NCI-H524 treated with DMSO at 0.1 percent for 48 hours (cell line): ENCODE results near the gene IRS4.

Experiments used
- DNase-seq: peaks from one replicate; lab custom pipeline; 2025; lab: John Stamatoyannopoulos, UW

Gene IRS4

DNA sequence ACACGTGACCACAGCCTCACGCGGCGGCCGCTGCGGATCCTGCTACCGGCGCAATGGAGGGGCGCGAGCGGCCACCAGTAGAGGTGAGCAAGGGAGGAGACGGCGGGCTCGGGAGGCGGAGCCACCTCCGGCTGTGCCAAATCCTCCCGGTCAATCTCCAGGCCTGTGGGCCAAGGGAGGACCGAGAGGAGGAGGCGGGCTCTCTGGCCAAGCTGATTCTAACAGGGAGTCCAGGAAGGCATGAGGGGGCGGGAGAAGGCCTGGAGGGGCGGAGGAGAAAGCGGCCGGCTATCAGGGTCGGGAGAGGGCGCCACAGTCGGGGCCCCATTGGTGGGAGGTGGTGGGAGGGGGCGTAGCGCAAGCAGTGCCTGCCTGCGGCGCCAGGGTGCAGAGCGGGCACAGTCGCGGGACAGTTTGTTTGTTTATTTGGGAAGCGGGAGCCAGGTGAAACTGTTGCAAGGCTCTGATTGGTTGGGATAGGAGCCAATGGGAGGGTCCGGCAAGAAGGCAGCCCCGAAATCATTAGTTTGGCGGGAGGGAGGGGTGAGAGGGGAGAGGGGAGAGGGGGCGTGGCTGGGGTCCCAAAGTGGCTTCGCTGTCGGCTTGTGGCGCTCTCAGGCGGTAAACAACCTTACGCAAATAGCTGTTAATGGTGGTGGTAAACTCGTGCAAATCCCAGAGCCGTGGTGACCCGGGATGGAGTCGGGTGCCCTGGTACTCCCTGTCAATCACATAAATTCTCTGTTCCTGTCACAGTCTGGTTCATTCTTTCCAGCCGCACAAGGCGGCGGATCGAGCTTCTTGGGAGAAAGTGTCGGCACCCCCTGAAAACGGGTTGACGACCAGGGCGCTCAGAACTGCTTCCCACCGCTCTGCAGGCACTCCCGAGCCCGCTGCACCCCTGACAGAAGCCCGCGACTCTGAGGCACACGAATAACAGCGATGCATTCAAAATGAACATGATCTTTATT lies at the start of gene IRS4:
TSS of gene IRS4 (minus strand) at position 55 of the 971 bp plus-strand sequence.
- DNase-seq = peak; percentile 46

DNA sequence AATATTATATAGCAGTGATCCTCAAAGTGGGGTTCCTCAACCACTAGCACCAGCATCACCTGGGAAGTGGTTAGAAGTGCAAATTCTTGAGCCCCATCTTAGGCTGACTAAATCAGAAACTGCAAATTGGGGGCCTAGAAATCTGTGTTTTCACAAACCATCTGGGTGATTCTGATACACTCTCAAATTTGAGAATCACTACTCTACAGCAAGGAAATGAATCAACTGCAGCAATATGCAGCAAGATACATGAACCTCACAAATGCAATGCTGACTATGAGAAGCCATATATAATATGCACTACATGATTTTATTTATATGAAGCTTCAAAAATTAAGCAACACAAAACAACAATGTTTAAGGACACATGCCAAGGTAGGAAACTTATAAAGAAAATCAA lies 36.2 kb upstream of the IRS4 start:
- DNase-seq = no peak

DNA sequence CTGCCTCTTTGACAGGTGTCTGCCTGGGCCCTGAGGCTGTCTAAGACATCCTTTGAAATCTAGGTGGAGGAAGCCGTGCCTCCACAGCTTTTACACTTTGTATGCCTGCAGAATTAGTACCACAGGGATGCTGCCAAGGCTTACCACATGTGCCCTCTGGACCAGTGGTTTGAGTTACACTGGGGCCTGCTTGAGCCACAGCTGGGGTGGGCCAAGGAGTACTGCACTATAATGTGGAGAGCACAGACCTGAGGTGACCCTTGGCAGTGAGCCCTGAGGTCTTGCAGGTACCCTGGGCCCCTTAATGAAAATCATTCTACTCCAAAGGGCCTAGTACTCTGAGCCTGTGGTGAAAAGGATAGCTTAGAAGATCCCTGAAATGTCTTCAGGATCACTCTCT lies 27.2 kb upstream of the IRS4 start:
- no peak for DNase-seq

DNA sequence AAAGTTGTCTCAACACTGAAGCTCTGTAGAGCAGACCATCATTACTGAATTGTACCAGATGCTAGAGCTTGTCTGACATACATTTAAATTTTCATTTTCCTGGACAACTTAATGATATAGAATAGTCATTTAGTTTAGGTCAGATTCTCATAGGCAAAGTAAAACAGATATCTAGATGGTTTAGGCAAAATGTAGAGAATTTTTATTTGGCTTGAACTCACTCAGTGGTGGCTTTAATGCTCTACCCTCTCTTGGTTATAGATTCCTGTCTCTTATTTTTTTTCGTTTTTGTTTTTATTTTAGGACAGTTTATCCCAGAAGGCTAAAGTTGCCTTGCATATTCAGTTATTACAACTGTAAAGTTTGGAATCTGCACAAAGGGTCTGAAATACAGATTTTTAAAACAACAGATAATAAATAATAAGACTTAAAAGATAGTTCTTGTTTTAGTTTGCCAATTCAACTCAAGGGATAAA lies 4.0 kb upstream of the IRS4 start:
- DNase-seq = no peak

DNA sequence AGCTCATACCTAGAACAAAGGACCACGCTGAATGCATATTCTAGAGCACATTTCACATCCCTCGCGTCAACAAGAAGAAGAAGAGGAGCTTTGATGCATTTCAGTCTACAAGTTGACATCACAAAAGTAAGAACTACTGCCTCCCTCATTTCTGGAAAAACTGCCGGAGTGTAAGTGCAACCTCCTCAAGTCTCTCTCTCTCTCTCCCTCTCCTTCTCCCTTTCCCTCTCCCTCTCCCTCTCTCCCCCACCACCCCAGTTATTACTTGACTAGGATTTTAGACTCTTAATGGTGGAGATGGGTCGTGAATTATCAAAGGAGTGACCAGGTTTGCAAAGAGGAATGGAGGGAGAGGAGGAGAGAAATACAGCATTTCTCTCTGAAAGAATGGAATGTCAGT lies 1.4 kb upstream of the IRS4 start:
- DNase-seq = no peak

DNA sequence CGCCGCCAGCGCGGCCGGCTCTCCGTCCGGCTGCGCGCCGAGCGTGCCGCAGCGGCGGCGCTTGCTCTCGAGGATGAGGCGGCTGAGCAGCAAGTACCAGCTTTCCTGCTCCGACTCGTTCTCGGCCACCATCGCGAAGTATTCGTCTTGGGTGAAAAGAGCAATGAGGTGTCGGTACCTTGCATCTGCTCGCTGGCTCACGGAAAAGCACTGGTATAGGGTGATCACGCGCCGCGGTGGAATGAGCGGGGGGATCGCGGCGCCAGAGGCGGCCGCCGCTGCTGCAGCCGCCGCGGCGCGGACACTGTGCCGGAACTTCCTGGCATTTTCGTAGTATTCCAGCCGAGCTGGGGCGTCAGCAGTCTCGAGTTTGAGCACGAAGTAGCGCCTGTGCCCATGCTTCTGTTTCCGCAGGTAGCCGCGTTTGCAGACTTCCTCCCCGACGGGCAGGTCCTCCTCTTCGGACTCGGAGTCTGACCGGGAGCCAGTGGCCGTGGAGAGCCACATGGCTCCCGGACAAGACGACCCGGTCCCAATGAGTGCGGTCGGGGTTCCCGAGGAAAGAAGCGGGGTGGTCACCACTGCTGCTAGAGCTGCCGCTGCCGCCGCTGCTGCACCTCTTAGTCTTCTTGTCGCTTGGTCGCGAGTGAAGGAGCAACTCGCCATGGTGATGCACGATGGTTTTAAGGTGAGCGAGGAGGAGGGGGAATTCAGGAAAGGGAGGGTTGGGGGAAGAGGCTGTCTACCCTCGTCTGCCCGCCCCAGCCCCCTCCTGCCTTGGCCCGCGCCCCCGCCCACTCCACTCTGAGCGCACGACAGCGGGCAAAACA lies 469 bp downstream of the IRS4 start:
- no peak for DNase-seq

DNA sequence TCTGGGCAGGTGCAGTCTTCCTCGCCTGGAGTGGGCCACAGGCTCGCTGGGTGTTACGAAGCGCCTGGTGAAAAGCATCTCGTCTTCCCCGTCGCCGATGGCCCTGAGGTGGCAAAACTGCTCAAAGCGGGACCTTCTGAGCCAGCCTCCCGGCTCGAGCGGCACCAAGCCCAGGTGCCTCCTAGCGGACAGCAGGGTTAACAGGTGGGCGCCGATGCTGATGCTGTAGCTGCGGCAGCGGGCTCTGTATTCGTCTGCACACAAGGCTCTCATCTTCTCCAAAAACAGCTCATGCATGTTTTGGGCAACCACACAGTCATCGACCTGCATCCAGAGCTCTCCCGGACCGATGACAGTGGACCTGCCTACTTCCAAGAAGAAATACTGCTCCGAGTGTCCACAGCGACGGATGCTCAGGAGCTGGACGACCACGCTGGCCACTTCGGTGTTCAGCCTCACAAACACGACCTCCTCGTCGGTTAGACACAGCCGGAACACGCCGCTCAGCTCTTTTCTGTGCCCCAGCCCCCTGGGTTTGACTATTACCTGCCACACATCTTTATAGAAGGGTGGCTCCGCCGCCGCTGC lies 1.2 kb downstream of the IRS4 start:
- DNase-seq = peak; percentile 16

DNA sequence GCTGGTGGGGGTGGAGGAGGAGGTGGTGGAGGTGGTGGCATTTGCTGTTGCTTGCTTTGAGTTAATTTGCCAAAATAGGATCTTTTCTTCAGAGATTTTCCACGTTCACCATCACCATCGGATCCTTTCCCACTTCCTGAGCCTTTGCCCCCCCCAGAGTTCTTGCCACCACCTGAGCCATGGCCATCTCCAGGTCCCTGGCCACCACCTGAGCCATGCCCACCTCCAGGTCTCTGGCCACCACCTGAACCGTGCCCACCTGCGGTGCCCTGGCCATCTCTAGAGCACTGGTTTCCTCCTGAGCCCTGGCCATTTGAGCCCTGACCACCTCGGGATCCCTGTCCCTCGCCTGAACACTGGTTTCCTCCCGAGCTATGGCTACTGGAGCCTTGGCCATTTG lies 1.9 kb downstream of the IRS4 start:
- DNase-seq = no peak

DNA sequence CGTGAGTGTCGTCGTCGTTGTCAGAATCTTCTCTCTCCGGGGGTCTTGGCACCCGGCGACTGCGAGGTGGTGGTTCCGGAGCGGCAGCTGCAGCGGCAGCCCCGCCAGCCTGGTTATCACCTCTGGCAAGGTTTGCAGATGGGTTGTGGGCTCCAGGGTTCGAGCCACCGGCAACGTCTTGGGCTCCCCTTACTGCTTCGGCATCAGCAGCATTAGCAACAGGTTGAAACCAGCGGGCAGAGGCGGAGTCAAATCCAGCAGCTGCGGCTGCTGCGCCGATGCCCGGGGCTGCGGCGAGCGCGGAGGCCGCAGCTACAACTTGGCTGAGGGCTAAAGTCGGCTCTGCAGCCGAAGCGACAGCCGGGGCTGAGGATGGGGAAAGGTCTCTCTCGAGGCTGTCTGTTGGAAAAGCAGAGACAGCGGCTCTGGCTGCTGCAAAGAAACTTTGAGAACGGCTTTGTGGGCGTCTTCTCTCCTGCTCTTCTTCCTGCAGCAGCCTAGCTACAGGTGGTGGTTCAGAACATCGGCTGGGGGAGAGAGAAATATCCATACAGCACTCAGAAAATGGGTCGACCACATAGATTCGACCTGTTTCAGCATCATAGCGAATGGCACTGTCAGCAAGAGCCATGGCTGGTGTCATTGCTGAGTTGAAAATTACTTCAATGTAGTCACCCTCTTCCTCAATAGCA lies 3.6 kb downstream of the IRS4 start:
- no peak for DNase-seq

DNA sequence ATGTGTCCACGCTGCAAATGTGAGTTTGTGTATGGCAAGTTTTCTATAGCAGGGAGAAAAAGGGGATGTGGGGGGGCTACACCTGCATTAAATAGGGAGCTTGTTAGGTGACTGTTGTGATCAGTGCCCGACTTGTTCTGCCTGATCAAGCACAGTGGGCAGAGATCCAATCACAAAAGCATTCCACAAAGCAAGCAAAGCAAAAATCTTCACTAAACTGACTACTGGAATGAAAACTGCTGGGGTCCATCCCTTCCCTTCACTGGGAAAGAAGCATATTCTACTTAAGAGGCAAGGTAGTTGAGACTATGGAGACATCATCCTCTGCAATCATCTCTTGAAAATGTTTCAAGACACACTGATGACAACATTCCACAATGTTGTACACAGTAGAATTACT lies 5.2 kb downstream of the IRS4 start:
- no peak for DNase-seq

DNA sequence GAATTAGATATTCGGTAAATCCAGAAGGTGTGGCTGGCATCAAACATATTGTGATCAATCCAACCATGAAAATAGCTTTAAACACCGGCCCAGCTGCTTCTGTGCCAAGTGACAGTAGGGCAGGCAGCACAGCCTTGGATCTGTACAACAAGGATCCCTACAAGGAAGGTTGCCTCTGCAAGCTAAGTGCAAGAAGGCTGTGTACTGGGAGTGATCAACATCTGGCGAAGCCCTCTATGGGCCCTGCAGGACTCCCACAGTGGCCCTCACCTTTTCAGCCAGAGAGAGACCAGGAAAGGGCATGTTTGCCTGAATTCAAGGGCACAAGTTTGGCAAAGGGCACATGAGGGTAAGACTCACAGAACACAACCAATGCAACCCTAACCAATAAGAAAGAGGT lies 9.6 kb downstream of the IRS4 start:
- DNase-seq = no peak

DNA sequence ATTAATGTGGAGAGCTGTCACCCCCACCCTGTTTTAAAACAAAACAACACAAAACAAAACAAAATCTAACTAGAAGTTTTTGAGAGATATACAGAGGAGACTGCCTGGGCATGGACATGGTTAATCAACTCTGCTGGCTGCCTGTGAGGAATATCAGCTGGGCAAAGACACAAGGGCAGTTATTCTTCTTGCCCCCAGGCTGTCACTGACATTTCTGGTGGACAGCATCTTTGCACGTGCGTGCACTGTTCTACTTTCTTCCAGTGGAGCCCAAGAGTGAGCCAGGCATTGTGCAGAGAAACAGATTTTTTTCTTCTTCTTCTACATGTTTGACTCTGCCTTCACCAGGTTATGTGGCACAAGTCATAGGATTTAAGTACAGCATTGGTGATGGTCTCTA lies 13.8 kb downstream of the IRS4 start:
- DNase-seq = no peak

DNA sequence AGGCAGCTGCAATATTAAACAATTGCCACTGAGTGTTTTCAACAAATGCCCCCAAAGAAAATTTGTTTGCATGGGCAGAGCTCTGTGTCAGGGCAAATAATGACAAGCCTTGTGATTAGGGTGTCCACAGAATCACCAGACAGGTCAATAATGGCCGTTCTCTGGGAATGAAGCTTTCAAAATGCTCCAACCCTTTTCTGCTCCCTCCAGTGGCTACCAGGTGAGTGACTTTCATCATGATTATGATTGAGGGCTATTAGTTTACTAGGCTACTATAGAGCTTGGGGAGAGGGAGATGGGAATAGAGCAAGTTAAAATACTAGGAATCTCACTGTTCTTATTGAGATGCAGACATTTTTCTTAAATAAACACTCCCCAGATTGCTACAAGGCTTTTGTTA lies 23.5 kb downstream of the IRS4 start:
- no peak for DNase-seq

DNA sequence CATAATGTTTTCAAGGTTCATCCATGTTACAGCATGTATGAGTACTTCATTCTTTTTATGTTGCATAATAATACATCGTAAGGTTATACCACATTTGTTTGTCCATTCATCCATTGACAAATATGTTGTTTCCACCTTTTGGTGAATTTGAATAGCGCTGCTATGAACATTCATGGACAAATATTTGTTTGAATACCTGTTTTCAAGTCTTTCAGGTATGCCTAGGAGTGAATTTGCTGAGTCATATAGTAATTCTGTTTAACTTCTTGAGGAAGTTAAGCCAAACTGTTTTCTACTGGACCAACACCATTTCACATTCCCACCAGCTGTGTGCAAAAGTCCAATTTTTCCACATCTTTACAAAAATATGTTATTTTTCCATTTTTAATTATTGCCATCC lies 31.5 kb downstream of the IRS4 start:
- no peak for DNase-seq

DNA sequence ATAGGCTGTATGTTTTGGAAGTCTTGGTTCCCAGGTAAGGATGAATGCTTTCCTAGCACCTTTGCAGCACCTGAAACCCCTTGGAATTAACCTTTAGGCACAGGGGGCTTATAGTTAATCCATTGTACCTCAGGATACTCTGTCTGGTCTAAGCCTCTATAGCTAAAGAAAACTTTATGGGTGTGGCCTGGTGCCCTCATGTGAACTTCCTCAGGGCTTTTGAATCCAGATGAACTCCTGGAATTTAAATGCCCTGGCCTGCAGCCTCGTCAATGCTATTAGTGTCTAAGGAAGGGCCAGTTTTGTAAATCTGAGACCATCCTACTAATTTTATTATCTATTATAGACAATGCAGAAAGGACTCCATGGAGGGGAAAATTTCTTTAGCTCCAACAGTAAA lies 33.8 kb downstream of the IRS4 start:
- no peak for DNase-seq

DNA sequence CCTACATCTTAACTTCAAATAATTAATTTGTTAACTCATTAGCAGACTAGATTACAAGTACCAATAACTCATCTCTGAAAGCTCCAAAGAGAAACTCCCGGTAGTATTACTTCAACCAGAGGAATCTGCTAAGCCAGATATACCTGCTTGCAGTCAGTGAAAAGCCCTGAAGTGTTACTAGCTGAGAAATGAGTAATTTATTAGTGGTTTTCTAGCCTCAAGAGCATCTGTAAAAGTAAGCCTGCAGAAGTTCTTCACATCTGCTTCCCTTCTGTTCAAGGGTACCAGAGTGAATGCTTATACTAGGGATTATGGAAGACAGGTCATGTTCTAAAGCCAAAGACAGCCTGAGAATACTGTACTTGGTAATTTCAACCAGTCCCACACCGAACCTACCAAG lies 34.7 kb downstream of the IRS4 start:
- peak; percentile 5 for DNase-seq

DNA sequence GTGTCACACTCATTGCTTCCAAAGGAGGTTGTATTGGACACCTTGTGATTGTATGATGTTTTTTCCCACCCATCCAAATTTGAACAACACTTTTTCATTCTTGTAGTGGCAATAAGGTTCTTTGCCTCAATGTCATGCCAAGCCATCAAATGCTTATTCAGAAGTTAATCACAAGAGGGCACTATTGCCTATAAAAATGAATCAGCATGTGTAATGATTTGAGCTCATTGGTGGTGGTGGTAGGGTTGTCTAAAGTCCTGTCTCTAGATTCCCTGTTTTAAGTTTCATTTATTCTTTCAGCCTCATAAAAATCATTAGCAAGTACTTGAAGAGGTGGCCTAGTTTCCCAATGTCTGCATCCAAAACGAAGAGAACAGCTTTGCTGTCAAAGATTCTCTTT lies 37.0 kb downstream of the IRS4 start:
- DNase-seq = no peak

DNA sequence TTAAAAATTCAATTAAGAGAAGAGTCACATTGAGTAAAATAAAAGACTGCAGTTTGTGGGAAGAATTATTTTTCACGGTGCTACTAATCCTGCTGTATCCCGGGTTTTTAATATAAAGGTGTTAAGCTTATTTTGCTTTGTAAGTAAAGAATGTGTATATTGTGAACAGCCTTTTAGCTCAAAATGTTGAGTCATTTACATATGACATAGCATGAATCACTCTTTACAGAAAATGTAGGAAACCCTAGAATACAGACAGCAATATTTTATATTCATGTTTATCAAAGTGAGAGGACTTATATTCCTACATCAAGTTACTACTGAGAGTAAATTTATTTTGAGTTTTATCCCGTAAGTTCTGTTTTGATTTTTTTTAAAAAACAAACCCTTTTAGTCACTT lies 39.7 kb downstream of the IRS4 start:
- no peak for DNase-seq
